Measurements from ENCODE around the gene ATP8B4.

ATP8B4 gene

DNA sequence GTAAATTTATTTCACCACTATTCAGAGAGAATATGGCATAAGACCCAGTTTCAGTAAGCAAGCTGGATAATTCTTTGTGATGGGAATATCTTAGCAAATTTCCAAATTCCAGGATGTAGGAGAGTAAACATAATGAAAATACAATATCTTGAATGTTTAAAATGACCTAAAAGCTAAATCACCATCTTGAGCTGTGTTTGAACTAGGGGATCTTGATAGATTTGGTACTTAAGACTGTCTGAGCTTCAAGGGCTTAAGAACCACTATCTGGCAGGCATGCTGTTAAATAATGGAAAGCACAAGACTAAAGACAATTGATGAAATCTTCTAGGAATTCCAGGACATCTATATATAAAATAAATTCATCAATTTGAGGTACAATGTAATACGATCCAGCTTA, 217.7 kb downstream of the ATP8B4 start:
- Histone ChIP-seq H3K9me2 (replicated peaks; ENCODE audit: insufficient read depth, low read length) (no peaks in the 10 kb centered on the region), H3F3A (ENCODE audit: insufficient read depth) (no peaks in the 10 kb centered on the region), H2AFZ (ENCODE audit: low read depth, low read length, severe bottlenecking) (no peak overlapping the region), H3K36me3 (ENCODE audit: low read length) (no peaks in the 10 kb centered on the region), H3K9ac (ENCODE audit: low read length) (no peak overlapping the region), H3K27me3 (ENCODE audit: low read length) (no peaks in the 10 kb centered on the region), H3K9me3 (ENCODE audit: insufficient read depth, low read length) (no peaks in the 10 kb centered on the region), H3K79me2 (ENCODE audit: insufficient read depth, low read length) (no peaks in the 10 kb centered on the region), H4K20me1 (ENCODE audit: low read depth, low read length) (no peaks in the 10 kb centered on the region), H3K27ac (ENCODE audit: low read depth, low read length) (no peak overlapping the region), H3K4me3 (ENCODE audit: insufficient read depth, low read length, poor library complexity, severe bottlenecking) (no peak overlapping the region), H3K4me2 (ENCODE audit: low read depth, low read length, poor library complexity, severe bottlenecking) (no peak overlapping the region)
- no peak for TF ChIP-seq EZH2phosphoT487 (conservative IDR thresholded peaks at IDR 0.05; ENCODE audit: low read length)
- TF ChIP-seq, protein P1, sequence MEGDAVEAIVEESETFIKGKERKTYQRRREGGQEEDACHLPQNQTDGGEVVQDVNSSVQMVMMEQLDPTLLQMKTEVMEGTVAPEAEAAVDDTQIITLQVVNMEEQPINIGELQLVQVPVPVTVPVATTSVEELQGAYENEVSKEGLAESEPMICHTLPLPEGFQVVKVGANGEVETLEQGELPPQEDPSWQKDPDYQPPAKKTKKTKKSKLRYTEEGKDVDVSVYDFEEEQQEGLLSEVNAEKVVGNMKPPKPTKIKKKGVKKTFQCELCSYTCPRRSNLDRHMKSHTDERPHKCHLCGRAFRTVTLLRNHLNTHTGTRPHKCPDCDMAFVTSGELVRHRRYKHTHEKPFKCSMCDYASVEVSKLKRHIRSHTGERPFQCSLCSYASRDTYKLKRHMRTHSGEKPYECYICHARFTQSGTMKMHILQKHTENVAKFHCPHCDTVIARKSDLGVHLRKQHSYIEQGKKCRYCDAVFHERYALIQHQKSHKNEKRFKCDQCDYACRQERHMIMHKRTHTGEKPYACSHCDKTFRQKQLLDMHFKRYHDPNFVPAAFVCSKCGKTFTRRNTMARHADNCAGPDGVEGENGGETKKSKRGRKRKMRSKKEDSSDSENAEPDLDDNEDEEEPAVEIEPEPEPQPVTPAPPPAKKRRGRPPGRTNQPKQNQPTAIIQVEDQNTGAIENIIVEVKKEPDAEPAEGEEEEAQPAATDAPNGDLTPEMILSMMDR (IDR thresholded peaks at IDR 0.05; ENCODE audit: insufficient read depth, low read length, poor library complexity, severe bottlenecking), result no peak

GRCh38 chr15:49900903-49901235, 218.2 kb downstream of the ATP8B4 start:
- Histone ChIP-seq H3F3A (ENCODE audit: insufficient read depth) (no peaks in the 10 kb centered on the region), H3K27me3 (ENCODE audit: low read length) (no peaks in the 10 kb centered on the region), H3K9ac (ENCODE audit: low read length) (no peak overlapping the region), H4K20me1 (ENCODE audit: low read depth, low read length) (no peaks in the 10 kb centered on the region), H3K9me2 (replicated peaks; ENCODE audit: insufficient read depth, low read length) (no peaks in the 10 kb centered on the region), H3K36me3 (ENCODE audit: low read length) (no peaks in the 10 kb centered on the region), H3K4me3 (ENCODE audit: insufficient read depth, low read length, poor library complexity, severe bottlenecking) (no peak overlapping the region), H3K9me3 (ENCODE audit: insufficient read depth, low read length) (no peaks in the 10 kb centered on the region), H3K4me2 (ENCODE audit: low read depth, low read length, poor library complexity, severe bottlenecking) (no peak overlapping the region), H3K79me2 (ENCODE audit: insufficient read depth, low read length) (no peaks in the 10 kb centered on the region), H2AFZ (ENCODE audit: low read depth, low read length, severe bottlenecking) (no peak overlapping the region), H3K27ac (ENCODE audit: low read depth, low read length) (no peak overlapping the region)
- TF ChIP-seq, protein P1 (IDR thresholded peaks at IDR 0.05; ENCODE audit: insufficient read depth, low read length, poor library complexity, severe bottlenecking), result no peak
- TF ChIP-seq EZH2phosphoT487 (conservative IDR thresholded peaks at IDR 0.05; ENCODE audit: low read length), result no peak

DNA sequence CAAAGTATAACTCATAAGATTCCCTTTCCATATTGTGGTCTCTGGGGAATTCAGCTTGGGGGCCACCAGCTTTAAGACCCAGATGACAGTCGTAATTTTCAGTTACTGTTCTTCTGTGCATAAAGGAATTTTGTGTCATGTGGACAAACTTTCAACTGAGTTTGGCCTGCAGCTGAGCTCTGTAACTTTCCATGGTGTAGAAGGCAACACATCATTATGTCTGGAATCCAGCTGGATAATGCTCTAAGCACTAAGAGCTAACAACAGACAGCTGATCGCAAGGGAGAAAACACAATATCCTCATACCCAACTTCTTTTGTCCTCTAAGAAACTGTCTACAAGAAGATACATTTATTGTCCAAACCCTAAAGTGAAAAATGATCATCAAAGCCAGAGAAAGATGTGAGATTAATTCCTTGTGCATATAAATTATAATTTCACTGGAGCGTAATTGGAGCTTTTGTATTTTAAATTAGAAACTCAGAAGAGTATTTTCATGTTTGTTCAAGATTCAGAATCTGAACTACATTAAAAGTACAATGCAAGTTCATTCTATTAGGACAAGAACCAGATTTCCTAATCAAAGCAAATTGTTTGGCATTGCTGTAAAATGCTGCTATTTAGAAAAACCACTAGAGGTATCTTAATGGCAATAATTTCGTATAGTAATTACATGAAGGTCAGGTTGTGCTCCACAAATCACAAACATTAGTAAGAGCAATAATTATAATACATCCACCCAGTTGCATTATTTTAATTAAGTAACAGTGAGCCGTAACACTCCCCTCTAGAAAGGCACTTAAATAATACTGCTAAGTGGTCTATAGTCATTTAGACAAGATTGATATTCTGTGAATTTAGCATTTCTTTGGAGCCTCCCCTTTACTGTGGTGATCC, 218.8 kb downstream of the ATP8B4 start:
- no peak overlapping the region for H3K9ac ChIP-seq (ENCODE audit: low read length)
- no peak overlapping the region for H3K4me3 ChIP-seq (ENCODE audit: insufficient read depth, low read length, poor library complexity, severe bottlenecking)
- H2AFZ ChIP-seq (ENCODE audit: low read depth, low read length, severe bottlenecking), result no peak overlapping the region
- no peaks in the 10 kb centered on the region for H3K9me2 ChIP-seq (replicated peaks; ENCODE audit: insufficient read depth, low read length)
- no peaks in the 10 kb centered on the region for H3K9me3 ChIP-seq (ENCODE audit: insufficient read depth, low read length)
- TF ChIP-seq, protein P1 (IDR thresholded peaks at IDR 0.05; ENCODE audit: insufficient read depth, low read length, poor library complexity, severe bottlenecking), result no peak
- no peak for TF ChIP-seq EZH2phosphoT487 (conservative IDR thresholded peaks at IDR 0.05; ENCODE audit: low read length)
- H3K27me3 ChIP-seq (ENCODE audit: low read length), result no peaks in the 10 kb centered on the region
- H3F3A ChIP-seq (ENCODE audit: insufficient read depth), result no peaks in the 10 kb centered on the region
- no peaks in the 10 kb centered on the region for H3K36me3 ChIP-seq (ENCODE audit: low read length)
- H4K20me1 ChIP-seq (ENCODE audit: low read depth, low read length), result no peaks in the 10 kb centered on the region
- no peak overlapping the region for H3K27ac ChIP-seq (ENCODE audit: low read depth, low read length)
- no peaks in the 10 kb centered on the region for H3K79me2 ChIP-seq (ENCODE audit: insufficient read depth, low read length)
- H3K4me2 ChIP-seq (ENCODE audit: low read depth, low read length, poor library complexity, severe bottlenecking), result no peak overlapping the region

All from SU-DHL-6 (cell line).